Activated naive CD4-positive, alpha-beta T cell treated with anti-CD3 and anti-CD28 coated beads, Interleukin-2, amount 10 ng/mL, durations not matched to agents 7 days and 5 days (primary cell): ENCODE measurements around the gene CCNDBP1.
A peak's percentile ranks its signal among the peaks of the same experiment; 100 is the strongest.
"Not testable (repeated sequence)": the region's sequence is repeated elsewhere in the genome, so short reads cannot be mapped to it uniquely, and the experiment has no call there.

Experiments
- CTCF ChIA-PET: fragments of 350-600 bp; sonication (Branson Sonifier 250); formaldehyde crosslinking; loops from one replicate; lab custom pipeline; 2021; ENCODE audit warnings: antibody characterized with exemption; lab: Charles Lee
- DNase-seq: peaks from one replicate; pipeline ENCODE4 v3.0.0-alpha.2; 2020
- H3K27ac Mint-ChIP-seq: one replicate; pipeline ENCODE4 v1.8.0; 2021; ENCODE audit warnings: mild to moderate bottlenecking, moderate library complexity, mixed read lengths
- H3K27me3 Mint-ChIP-seq: one replicate; pipeline ENCODE4 v1.8.0; 2021; ENCODE audit warnings: mild to moderate bottlenecking, mixed read lengths
- H3K36me3 Mint-ChIP-seq: one replicate; pipeline ENCODE4 v1.8.0; 2021; ENCODE audit warnings: mixed read lengths
- H3K4me1 Mint-ChIP-seq: one replicate; pipeline ENCODE4 v1.8.0; 2021; ENCODE audit warnings: mixed read lengths
- H3K4me3 Mint-ChIP-seq: one replicate; pipeline ENCODE4 v1.8.0; 2021; ENCODE audit warnings: mild to moderate bottlenecking, moderate library complexity, mixed read lengths
- H3K9me3 Mint-ChIP-seq: one replicate; pipeline ENCODE4 v1.8.0; 2021; ENCODE audit warnings: mixed read lengths

CCNDBP1 gene

GRCh38 chr15:43185157-43186002 is at the start of gene CCNDBP1:
Gene CCNDBP1 (plus strand): TSS chr15:43185403. CDS start chr15:43185499, 96 bp downstream.
- Mint-ChIP-seq H3K4me3 (peak within 1 kb of the TSS; percentile 97), H3K27me3 (no peaks in the 10 kb centered on the region), H3K36me3 (peaks cover 37% of the 10 kb centered on the region), H3K27ac (peak within 1 kb of the TSS; percentile 96), H3K4me1 (peaks cover 42% of the 10 kb centered on the region), H3K9me3 (no peaks in the 10 kb centered on the region)
- DNase-seq: peak; percentile 94
- CTCF ChIA-PET: interaction anchor here (0.8 to 4.5 kb wide), 4 partner anchors 19 to 100 kb away, joined by 3 to 21 read pairs (median 8); no protein-coding TSS in a partner anchor

- H3K27me3 Mint-ChIP-seq: no peaks in the 10 kb centered on the region
- no peak overlapping the region for H3K27ac Mint-ChIP-seq
- no peaks in the 10 kb centered on the region for H3K9me3 Mint-ChIP-seq
- no peak for DNase-seq
- H3K4me3 Mint-ChIP-seq: no peak overlapping the region
- peaks cover 49% of the 10 kb centered on the region for H3K36me3 Mint-ChIP-seq
- CTCF ChIA-PET: no interaction called here
- peaks cover 17% of the 10 kb centered on the region for H3K4me1 Mint-ChIP-seq
These were observed 41.8 kb upstream of the CCNDBP1 start for GRCh38 chr15:43143203-43143941.

DNA sequence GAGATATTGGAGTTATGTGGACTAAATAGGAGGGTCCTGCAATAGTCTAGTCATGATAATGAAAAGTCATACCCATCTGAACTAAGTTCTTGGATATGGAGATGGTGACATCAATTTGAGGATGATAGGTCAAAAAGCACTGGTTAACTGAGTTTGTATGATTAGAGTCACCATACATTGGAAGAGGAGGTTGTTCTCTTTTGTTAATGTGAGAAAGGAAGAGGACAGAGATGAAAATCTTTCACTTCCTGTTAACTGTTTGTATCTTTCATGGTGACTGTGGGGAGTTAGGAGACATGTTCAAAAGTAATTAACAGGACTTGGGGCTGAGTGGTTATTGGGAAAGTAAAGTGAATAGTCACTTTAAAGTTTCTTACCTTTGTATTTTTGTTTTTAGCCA is 40.7 kb upstream of the CCNDBP1 start:
- H3K36me3 Mint-ChIP-seq: peaks cover 49% of the 10 kb centered on the region
- peaks cover 17% of the 10 kb centered on the region for H3K4me1 Mint-ChIP-seq
- CTCF ChIA-PET: no interaction called here
- DNase-seq: no peak
- no peaks in the 10 kb centered on the region for H3K9me3 Mint-ChIP-seq
- no peak overlapping the region for H3K27ac Mint-ChIP-seq
- no peaks in the 10 kb centered on the region for H3K27me3 Mint-ChIP-seq
- H3K4me3 Mint-ChIP-seq: no peak overlapping the region

DNA sequence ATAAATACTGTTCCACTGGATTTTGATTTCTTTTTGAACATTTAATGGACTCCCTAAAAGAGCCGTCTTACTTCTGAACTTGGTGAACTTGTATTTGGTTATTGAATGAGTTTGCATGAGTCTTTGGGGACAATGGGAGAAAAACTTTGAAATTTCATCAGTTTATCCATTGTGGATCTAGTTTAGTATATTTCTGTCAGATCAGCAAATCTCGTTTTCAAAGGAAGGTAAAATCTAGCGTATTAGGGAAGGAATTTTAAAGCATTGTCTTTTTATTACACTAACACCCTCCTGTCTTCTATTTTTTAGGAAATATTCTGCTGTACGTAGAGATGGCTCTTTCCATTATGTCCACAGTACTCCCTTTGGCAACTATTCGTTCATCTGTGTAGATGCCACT is 39.0 kb upstream of the CCNDBP1 start:
- H3K27me3 Mint-ChIP-seq: no peaks in the 10 kb centered on the region
- no peak for DNase-seq
- peaks cover 19% of the 10 kb centered on the region for H3K4me1 Mint-ChIP-seq
- CTCF ChIA-PET: no interaction called here
- H3K27ac Mint-ChIP-seq: no peak overlapping the region
- no peaks in the 10 kb centered on the region for H3K9me3 Mint-ChIP-seq
- peaks cover 43% of the 10 kb centered on the region for H3K36me3 Mint-ChIP-seq
- H3K4me3 Mint-ChIP-seq: no peak overlapping the region

DNA sequence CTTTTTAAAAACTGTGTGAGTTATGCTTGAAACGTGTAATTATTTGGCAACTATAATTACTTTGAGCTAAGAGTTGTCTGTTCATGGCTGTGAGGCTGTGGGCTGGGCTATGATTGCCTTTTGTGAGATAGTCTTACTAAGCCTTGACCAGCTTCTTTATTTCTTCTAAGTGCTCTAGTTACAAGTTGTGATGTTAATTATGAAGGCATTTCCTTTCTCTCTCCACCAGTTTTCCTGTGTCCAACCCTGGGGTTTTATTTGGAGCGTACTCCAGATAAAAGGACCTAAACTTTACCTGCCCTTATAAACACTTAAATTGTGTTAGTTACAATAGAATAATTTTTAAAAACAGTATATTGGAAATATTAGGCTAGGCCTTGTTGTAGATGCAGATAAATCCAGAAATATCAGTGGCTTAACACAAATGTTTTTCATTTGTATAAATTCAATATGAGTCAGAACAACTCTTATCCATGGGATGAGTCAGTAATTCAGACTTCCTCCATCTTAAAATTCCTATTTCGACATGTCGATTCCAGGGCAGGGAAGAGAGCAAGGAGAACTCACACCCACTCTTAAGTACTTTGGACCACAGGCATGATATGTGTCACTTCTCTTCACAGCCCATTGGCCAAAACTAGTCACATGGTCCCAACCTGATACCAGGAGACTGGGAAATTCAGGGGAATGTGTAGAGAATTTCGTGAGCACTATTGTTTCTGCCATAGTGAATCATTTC is 34.8 kb upstream of the CCNDBP1 start:
- CTCF ChIA-PET: no interaction called here
- H3K4me3 Mint-ChIP-seq: no peak overlapping the region
- peaks cover 40% of the 10 kb centered on the region for H3K36me3 Mint-ChIP-seq
- no peaks in the 10 kb centered on the region for H3K27me3 Mint-ChIP-seq
- DNase-seq: no peak
- no peak overlapping the region for H3K27ac Mint-ChIP-seq
- peaks cover 24% of the 10 kb centered on the region for H3K4me1 Mint-ChIP-seq
- H3K9me3 Mint-ChIP-seq: no peaks in the 10 kb centered on the region

DNA sequence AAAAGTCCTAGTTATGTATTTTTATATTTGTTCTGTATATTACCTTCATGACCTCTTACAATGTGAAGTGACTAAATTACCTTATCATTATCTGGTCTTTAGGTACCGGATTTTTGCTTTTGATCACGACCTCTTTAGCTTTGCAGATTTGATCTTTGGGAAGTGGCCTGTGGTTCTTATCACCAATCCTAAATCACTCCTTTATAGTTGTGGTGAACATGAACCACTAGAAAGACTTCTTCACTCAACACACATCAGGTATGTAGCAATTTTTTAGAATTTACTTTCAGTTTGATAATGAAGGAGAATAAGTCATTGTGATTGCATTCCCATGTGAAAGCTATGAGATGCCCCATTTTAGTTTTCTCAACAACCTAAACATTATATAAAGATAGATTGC is 33.5 kb upstream of the CCNDBP1 start:
- Mint-ChIP-seq H3K27me3 (no peaks in the 10 kb centered on the region), H3K4me3 (no peak overlapping the region), H3K36me3 (peaks cover 37% of the 10 kb centered on the region), H3K27ac (peak overlapping the region; percentile 43), H3K9me3 (no peaks in the 10 kb centered on the region), H3K4me1 (peaks cover 24% of the 10 kb centered on the region)
- DNase-seq: peak; percentile 23
- CTCF ChIA-PET: no interaction called here

DNA sequence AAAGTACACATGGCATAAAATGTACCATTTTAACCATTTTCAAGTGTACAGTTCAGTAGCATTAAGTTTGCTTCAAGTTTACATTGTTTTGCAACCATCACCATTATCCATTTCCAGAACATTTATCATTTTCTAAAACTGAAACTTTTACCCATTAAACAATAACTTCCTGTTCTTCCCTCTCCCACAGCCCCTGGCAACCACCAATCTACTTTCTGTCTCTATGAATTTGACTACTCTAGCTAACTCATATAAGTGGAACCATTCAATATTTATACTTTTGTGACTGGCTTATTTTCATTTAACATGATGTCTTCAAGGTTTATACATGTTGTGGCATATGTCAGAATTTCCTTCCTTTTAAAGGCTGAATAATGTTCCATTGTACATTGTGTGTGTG is 31.9 kb upstream of the CCNDBP1 start:
- H3K4me1 Mint-ChIP-seq: peaks cover 24% of the 10 kb centered on the region
- no peak overlapping the region for H3K27ac Mint-ChIP-seq
- no peak overlapping the region for H3K4me3 Mint-ChIP-seq
- H3K27me3 Mint-ChIP-seq: no peaks in the 10 kb centered on the region
- peaks cover 45% of the 10 kb centered on the region for H3K36me3 Mint-ChIP-seq
- CTCF ChIA-PET: no interaction called here
- H3K9me3 Mint-ChIP-seq: no peaks in the 10 kb centered on the region
- no peak for DNase-seq

- CTCF ChIA-PET: no interaction called here
These were observed 19.3 kb upstream of the CCNDBP1 start for GRCh38 chr15:43165801-43166325.

GRCh38 chr15:43167261-43167660 is 17.9 kb upstream of the CCNDBP1 start:
- peaks cover 34% of the 10 kb centered on the region for H3K36me3 Mint-ChIP-seq
- CTCF ChIA-PET, H3K4me1 Mint-ChIP-seq, H3K4me3 Mint-ChIP-seq, H3K27me3 Mint-ChIP-seq, DNase-seq, H3K27ac Mint-ChIP-seq, H3K9me3 Mint-ChIP-seq: not testable (repeated sequence)

More at GRCh38 chr15:43165801-43166325, 19.3 kb upstream of the CCNDBP1 start:
- DNase-seq: no peak
- H3K27ac Mint-ChIP-seq: no peak overlapping the region
- no peaks in the 10 kb centered on the region for H3K27me3 Mint-ChIP-seq
- H3K4me1 Mint-ChIP-seq: peaks cover 2% of the 10 kb centered on the region
- H3K4me3 Mint-ChIP-seq: no peak overlapping the region
- peaks cover 30% of the 10 kb centered on the region for H3K36me3 Mint-ChIP-seq
- H3K9me3 Mint-ChIP-seq: no peaks in the 10 kb centered on the region

DNA sequence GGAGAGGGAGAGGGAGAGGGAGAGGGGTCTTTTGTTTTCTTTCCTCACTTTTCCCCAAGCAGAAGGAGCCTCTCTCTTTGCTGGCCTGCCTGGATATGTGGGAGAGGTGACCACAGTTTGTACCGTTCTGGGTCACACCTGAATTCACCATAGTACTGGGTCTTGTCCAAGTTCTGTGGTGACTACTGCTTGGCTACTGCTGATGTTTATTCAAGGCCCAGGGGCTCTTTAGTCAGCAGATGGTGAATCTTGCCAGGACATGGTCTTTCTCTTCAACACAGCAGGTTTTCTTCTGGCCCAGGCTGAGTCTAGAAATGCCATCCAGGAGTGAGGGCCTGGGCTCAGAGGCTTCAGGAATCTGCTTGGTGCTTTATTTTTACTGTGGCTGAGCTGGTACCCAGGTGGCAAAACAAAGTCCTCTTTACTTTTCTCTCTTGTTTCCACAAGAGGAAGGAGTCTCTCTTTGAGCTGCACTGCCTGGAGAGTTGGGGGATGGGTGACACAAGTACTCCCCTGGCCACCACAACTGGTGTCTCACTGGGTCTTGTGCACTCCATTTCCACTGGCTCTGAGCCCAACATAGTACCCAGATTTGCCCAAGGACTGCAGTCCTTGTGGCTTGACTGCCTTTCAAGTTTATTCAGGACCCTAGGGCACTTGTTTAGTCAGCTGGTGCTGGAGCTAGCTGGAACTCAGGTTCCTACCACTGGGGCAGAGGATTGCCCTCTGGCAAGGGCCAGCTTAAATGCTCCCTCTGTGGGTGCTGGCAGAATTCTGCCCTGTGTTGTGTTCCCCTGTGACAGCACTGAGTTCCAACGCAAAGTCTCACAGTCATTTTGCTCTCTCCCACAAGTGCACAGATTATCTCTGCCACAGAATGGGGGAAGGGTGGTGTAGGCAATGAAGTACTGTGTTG is 16.8 kb upstream of the CCNDBP1 start:
- Mint-ChIP-seq H3K9me3 (no peaks in the 10 kb centered on the region), H3K36me3 (peaks cover 38% of the 10 kb centered on the region), H3K4me3 (no peak overlapping the region), H3K4me1 (peaks cover 2% of the 10 kb centered on the region), H3K27me3 (no peaks in the 10 kb centered on the region), H3K27ac (no peak overlapping the region)
- no peak for DNase-seq
- CTCF ChIA-PET: no interaction called here

GRCh38 chr15:43169888-43170287 is 15.3 kb upstream of the CCNDBP1 start:
- no peaks in the 10 kb centered on the region for H3K9me3 Mint-ChIP-seq
- H3K27me3 Mint-ChIP-seq: no peaks in the 10 kb centered on the region
- no peak overlapping the region for H3K4me3 Mint-ChIP-seq
- DNase-seq: no peak
- H3K27ac Mint-ChIP-seq: no peak overlapping the region
- peaks cover 39% of the 10 kb centered on the region for H3K36me3 Mint-ChIP-seq
- peaks cover 2% of the 10 kb centered on the region for H3K4me1 Mint-ChIP-seq
- CTCF ChIA-PET: interaction anchor here (0.7 to 0.8 kb wide), 2 partner anchors 33 to 230 kb away, joined by 3 to 4 read pairs; no protein-coding TSS in a partner anchor

DNA sequence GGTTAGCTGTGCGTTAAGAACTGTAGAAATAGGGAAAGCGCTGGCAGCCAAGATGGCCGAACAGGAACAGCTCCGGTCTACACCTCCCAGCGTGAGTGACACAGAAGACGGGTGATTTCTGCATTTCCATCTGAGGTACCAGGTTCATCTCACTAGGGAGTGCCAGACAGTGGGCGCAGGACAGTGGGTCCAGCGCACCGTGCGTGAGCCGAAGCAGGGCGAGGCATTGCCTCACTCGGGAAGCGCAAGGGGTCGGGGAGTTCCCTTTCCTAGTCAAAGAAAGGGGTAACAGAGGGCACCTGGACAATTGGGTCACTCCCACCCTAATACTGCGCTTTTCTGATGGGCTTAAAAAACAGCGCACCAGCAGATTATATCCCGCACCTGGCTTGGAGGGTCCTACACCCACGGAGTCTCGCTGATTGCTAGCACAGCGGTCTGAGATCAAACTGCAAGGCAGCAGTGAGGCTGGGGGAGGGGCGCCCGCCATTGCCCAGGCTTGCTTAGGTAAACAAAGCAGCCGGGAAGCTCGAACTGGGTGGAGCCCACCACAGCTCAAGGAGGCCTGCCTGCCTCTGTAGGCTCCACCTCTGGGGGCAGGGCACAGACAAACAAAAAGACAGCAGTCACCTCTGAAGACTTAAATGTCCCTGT is 9.4 kb upstream of the CCNDBP1 start:
- not testable (repeated sequence) for DNase-seq

GRCh38 chr15:43177147-43177546 is 8.1 kb upstream of the CCNDBP1 start:
- H3K27ac Mint-ChIP-seq, CTCF ChIA-PET, H3K4me1 Mint-ChIP-seq, DNase-seq, H3K4me3 Mint-ChIP-seq, H3K27me3 Mint-ChIP-seq, H3K9me3 Mint-ChIP-seq: not testable (repeated sequence)
- peaks cover 46% of the 10 kb centered on the region for H3K36me3 Mint-ChIP-seq

More for the DNA sequence above, 9.4 kb upstream of the CCNDBP1 start:
- H3K27ac Mint-ChIP-seq, H3K4me3 Mint-ChIP-seq, H3K4me1 Mint-ChIP-seq, CTCF ChIA-PET, H3K27me3 Mint-ChIP-seq, H3K9me3 Mint-ChIP-seq: not testable (repeated sequence)
- H3K36me3 Mint-ChIP-seq: peaks cover 44% of the 10 kb centered on the region
